ENCODE results near the gene RABGAP1L.
A peak's percentile ranks its signal among the peaks of the same experiment; 100 is the strongest.
"Not testable (repeated sequence)": the region's sequence is repeated elsewhere in the genome, so short reads cannot be mapped to it uniquely, and the experiment has no call there.

RABGAP1L gene

DNA sequence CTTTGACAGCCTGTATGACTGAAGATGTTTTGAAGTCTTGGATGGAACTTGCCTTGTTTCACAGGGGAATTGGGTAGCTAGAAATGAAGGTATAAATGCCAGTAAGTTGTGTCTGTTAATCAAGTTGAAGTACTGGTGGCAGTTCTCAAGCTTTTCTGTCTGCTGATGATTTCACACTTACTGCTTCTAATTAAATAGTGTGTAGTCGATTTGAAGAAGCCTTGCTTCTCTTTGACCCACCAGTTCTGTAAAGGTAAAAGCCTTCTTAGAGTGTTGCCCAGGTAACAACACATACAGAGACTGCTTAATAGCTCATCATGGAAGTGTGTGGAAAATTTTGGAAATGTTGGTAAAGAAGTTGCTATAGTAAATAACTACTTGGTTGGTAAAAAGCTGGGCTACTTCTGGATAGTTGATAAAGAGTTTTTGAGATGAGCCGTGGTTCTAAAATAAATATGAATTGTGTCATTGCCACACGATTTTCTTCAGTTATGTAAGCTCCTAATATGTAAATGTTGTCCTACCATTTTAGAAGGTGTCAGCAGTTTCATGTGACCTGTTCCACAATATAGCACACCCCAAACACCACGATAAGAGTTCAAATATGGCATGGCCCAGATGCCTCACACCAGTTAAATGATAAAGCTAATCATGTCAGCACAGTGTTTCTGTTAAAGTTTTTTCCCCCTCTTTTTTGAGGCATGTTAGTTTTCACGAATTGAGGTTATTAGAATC lies 7.4 kb downstream of the RABGAP1L start:
- H3K27me3 Mint-ChIP-seq (ENCODE audit: low read depth, poor library complexity), result peaks cover 6% of the 10 kb centered on the region
- peak overlapping the region; percentile 29 for H3K27ac Mint-ChIP-seq
- peaks cover 13% of the 10 kb centered on the region for H3K4me1 Mint-ChIP-seq
- H3K4me3 Mint-ChIP-seq, result no peak overlapping the region
- DNase-seq, result no peak
- H3K9me3 Mint-ChIP-seq, result no peaks in the 10 kb centered on the region
- H3K36me3 Mint-ChIP-seq (ENCODE audit: low read depth), result peaks cover 5% of the 10 kb centered on the region
- TF ChIP-seq, protein P1, sequence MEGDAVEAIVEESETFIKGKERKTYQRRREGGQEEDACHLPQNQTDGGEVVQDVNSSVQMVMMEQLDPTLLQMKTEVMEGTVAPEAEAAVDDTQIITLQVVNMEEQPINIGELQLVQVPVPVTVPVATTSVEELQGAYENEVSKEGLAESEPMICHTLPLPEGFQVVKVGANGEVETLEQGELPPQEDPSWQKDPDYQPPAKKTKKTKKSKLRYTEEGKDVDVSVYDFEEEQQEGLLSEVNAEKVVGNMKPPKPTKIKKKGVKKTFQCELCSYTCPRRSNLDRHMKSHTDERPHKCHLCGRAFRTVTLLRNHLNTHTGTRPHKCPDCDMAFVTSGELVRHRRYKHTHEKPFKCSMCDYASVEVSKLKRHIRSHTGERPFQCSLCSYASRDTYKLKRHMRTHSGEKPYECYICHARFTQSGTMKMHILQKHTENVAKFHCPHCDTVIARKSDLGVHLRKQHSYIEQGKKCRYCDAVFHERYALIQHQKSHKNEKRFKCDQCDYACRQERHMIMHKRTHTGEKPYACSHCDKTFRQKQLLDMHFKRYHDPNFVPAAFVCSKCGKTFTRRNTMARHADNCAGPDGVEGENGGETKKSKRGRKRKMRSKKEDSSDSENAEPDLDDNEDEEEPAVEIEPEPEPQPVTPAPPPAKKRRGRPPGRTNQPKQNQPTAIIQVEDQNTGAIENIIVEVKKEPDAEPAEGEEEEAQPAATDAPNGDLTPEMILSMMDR (IDR thresholded peaks at IDR 0.05), result no peak

DNA sequence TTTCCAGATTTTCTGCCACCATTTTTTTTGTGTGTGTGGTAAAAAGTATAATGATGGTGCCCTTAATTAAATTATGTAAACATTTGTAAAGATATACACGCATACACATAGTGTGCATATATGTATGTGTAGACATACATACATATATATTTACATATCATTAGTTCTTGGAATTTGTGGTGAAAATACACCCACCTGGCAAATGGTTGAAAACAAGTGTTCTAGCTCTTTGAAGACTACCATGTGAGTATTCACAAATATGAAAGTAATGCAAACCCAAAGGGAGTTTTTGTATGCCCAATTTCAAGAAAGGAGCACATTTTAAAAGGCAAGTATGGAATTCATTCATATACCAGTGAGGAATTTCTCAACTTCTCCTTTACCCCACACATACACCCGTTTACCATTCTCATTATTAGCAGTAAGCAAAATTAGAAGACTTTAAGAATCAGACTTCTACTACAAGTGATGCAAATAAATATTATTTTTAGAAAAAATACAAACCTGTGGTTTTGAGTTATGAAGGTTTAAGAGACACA lies 8.0 kb downstream of the RABGAP1L start:
- no peak for DNase-seq
- TF ChIP-seq, protein P1 (IDR thresholded peaks at IDR 0.05), result no peak
- Mint-ChIP-seq H3K4me3 (no peak overlapping the region), H3K27me3 (ENCODE audit: low read depth, poor library complexity) (peaks cover 7% of the 10 kb centered on the region), H3K27ac (no peak overlapping the region), H3K9me3 (no peaks in the 10 kb centered on the region), H3K36me3 (ENCODE audit: low read depth) (peaks cover 5% of the 10 kb centered on the region), H3K4me1 (peaks cover 8% of the 10 kb centered on the region)

DNA sequence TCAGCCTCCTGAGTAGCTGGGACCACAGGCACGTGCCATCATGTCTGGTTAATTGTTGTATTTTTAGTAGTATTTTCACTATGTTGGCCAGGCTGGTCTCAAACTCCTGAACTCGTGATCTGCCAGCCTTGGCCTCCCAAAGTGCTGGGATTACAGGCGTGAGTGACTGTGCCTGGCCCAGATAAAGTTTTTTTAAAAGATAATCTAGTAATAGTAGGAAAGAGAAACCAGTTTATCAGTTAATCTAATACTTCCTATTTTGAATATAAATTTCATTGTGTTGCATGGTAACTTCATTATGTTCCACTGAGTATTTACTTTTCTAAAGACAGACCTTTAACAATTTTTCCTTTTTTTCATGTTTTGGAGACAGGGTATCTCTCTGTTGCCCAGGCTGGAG lies 10.0 kb downstream of the RABGAP1L start:
- Mint-ChIP-seq H3K9me3 (no peaks in the 10 kb centered on the region), H3K27ac (no peak overlapping the region), H3K4me1 (peaks cover 6% of the 10 kb centered on the region), H3K36me3 (ENCODE audit: low read depth) (peaks cover 5% of the 10 kb centered on the region), H3K4me3 (no peak overlapping the region), H3K27me3 (ENCODE audit: low read depth, poor library complexity) (peaks cover 7% of the 10 kb centered on the region)
- DNase-seq, result no peak
- TF ChIP-seq, protein P1 (IDR thresholded peaks at IDR 0.05), result no peak

DNA sequence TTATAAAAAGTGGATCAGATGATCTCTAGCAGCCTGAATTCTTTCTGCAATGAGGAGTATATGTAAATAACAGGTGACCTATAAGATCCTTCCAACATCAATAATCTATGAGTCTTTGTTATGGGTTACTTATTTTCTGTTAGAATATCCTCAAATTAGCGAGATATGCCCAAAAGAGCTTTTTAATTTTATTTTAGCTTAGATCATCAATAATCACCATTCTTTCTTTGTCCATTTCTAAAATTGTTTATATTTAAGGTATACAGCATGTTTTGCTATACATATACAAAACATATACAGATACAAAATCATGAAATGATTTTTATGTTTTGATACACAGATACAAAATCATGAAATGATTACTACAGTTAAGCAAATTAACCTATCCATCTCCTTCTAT lies 11.8 kb downstream of the RABGAP1L start:
- TF ChIP-seq, protein P1 (IDR thresholded peaks at IDR 0.05), result no peak
- Mint-ChIP-seq H3K4me3 (no peak overlapping the region), H3K36me3 (ENCODE audit: low read depth) (peaks cover 4% of the 10 kb centered on the region), H3K27me3 (ENCODE audit: low read depth, poor library complexity) (peaks cover 7% of the 10 kb centered on the region), H3K9me3 (no peaks in the 10 kb centered on the region), H3K4me1 (no peaks in the 10 kb centered on the region), H3K27ac (no peak overlapping the region)
- DNase-seq, result no peak

DNA sequence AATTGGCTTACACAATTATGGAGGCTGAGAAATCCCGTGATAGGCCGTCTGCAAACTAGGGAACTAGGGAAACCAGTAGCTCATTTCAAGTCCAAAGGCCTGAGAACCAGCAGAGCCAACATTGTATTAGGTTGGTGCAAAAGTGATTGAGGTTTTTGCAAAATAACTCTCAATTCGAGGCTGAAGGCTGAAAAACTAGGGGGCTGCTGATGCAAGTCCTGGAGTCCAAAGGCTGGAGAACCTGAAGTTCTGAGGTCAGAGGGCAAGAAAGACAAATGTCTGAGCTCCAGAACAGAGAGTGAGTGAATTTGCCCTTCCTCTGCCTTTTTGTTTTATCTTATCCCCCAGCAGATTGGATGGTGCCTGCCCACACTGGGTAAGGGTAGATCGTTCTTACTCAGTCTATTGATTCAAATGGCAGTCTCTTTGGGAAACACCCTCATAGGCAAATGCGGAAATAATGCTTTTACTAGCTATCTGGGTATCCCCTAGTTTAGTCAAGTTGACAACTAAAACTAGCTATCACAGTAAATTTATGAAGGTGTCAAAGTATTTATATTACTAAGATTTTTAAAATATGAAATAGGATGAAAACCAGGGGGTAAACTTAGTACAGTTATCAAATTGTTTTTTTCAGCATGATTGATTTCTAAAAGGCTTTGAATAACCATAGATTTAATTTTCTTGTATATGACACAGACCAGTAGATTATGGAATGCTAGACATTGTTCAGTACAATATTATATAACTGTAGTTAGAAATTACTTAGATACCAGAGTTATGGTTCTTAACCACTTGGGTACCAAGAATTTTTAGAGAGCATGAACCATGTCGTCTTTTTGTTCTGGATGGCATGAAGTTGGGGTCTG lies 15.4 kb downstream of the RABGAP1L start:
- TF ChIP-seq, protein P1 (IDR thresholded peaks at IDR 0.05), result no peak
- H3K27me3 Mint-ChIP-seq (ENCODE audit: low read depth, poor library complexity), result peaks cover 3% of the 10 kb centered on the region
- H3K9me3 Mint-ChIP-seq, result peaks cover 23% of the 10 kb centered on the region
- H3K4me3 Mint-ChIP-seq, result no peak overlapping the region
- peaks cover 26% of the 10 kb centered on the region for H3K36me3 Mint-ChIP-seq (ENCODE audit: low read depth)
- no peak overlapping the region for H3K27ac Mint-ChIP-seq
- DNase-seq, result no peak
- no peaks in the 10 kb centered on the region for H3K4me1 Mint-ChIP-seq

DNA sequence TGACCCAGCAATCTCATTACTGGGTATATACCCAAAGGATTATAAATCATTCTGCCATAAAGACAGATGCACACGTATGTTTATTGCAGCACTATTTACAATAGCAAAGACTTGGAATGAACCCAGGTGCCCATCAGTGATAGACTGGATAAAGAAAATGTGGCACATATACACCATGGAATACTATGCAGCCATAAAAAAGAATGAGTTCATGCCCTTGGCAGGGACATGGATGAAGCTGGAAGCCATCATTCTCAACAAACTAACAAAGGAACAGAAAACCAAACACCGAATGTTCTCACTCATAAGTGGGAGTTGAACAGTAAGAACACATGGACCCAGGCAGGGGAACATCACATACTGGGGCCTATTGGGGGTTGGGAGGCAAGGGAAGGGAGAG lies 19.1 kb downstream of the RABGAP1L start:
- Mint-ChIP-seq H3K9me3 (peaks cover 23% of the 10 kb centered on the region), H3K36me3 (ENCODE audit: low read depth) (peaks cover 26% of the 10 kb centered on the region)
- not testable (repeated sequence) for DNase-seq; H3K4me3 Mint-ChIP-seq; H3K4me1 Mint-ChIP-seq; H3K27ac Mint-ChIP-seq; H3K27me3 Mint-ChIP-seq (ENCODE audit: low read depth, poor library complexity)
